SK-N-SH treated with all-trans-retinoic acid at 6 μM for 48 hours (cell line): ENCODE results near the gene AATF.

ENCODE experiments used
- CSDC2 ChIP-seq: fragments of 250-450 bp; sonication (Bioruptor Pico); IDR thresholded peaks from 2 replicates; pipeline ENCODE4 v1.5.0; 2020; ENCODE audit warnings: mild to moderate bottlenecking, moderate library complexity
- OSR1 ChIP-seq: fragments of 250-450 bp; sonication (Bioruptor Pico); IDR thresholded peaks from 2 replicates; pipeline ENCODE4 v1.8.0; 2022; ENCODE audit warnings: moderate library complexity, mild to moderate bottlenecking, inconsistent platforms
- RARB ChIP-seq: fragments of 250-450 bp; sonication (Bioruptor Pico); IDR thresholded peaks from 2 replicates; pipeline ENCODE4 v1.8.0; 2021; ENCODE audit warnings: mild to moderate bottlenecking, moderate library complexity
- ZFP30 ChIP-seq: fragments of 450-650 bp; formaldehyde crosslinking; IDR thresholded peaks from 2 replicates; pipeline ENCODE4 v1.5.0; 2022; ENCODE audit warnings: mild to moderate bottlenecking, moderate library complexity

DNA sequence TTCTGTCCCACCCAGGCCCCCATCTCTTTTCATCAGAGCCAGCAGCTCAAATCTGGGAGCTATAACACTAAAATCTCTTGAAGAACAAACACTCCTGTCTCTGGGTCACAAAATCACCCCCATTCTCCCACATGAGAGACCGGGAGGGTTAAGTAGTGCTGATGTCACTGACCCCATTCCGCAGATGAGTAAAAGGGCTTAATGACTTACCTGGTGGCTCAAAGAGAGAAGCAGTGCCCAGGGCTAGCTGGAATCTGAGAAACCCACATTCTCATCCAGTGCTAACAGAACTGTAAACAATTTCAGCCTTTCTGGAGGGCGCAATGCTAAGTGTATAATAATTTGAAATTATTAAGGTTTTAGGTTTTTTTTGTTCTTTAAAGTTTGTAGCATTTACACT lies 37.8 kb upstream of the AATF start:
- TF ChIP-seq ZFP30 (CRISPR knock-in tag) (no peak), RARB (CRISPR knock-in tag) (no peak), CSDC2 (no peak), OSR1 (no peak)
